Measurements from ENCODE around the gene ULK2.
"Not testable (repeated sequence)": the region's sequence is repeated elsewhere in the genome, so short reads cannot be mapped to it uniquely, and the experiment has no call there.

The ULK2 gene

GRCh38 chr17:19768046-19768782 lies 99.5 kb downstream of the ULK2 start:
- DNase-seq (ENCODE audit: low read depth in 3 of 3, low spot score in 1 of 3), result no peak

- peak; percentile 46 to 82 (median 54) for DNase-seq (ENCODE audit: low read depth in 3 of 3, low spot score in 1 of 3)
Measured at GRCh38 chr17:19766421-19767270, 101.1 kb downstream of the ULK2 start.

- DNase-seq (ENCODE audit: low read depth in 3 of 3, low spot score in 1 of 3), result no peak
Measured at GRCh38 chr17:19766016-19766415, 101.7 kb downstream of the ULK2 start.

- DNase-seq (ENCODE audit: low read depth in 3 of 3, low spot score in 1 of 3), result not testable (repeated sequence)
Measured at GRCh38 chr17:19763991-19764390, 103.7 kb downstream of the ULK2 start.

GRCh38 chr17:19763416-19763815 lies 104.3 kb downstream of the ULK2 start:
- DNase-seq (ENCODE audit: low read depth in 3 of 3, low spot score in 1 of 3), result no peak

- DNase-seq (ENCODE audit: low read depth in 3 of 3, low spot score in 1 of 3), result peak in 2 of 3 donors; percentile 33 to 40
Measured at GRCh38 chr17:19762515-19762961, 105.2 kb downstream of the ULK2 start.

GRCh38 chr17:19760746-19761145 lies 107.0 kb downstream of the ULK2 start:
- DNase-seq (ENCODE audit: low read depth in 3 of 3, low spot score in 1 of 3), result no peak

- DNase-seq (ENCODE audit: low read depth in 3 of 3, low spot score in 1 of 3), result no peak
Measured at GRCh38 chr17:19759568-19760549, 107.9 kb downstream of the ULK2 start.

- no peak for DNase-seq (ENCODE audit: low read depth in 3 of 3, low spot score in 1 of 3)
Measured at GRCh38 chr17:19757536-19758180, 110.1 kb downstream of the ULK2 start.

GRCh38 chr17:19756546-19756945 lies 111.2 kb downstream of the ULK2 start:
- no peak for DNase-seq (ENCODE audit: low read depth in 3 of 3, low spot score in 1 of 3)

- DNase-seq (ENCODE audit: low read depth in 3 of 3, low spot score in 1 of 3), result no peak
Measured at GRCh38 chr17:19755821-19756510, 111.8 kb downstream of the ULK2 start.

GRCh38 chr17:19755392-19755791 lies 112.3 kb downstream of the ULK2 start:
- no peak for DNase-seq (ENCODE audit: low read depth in 3 of 3, low spot score in 1 of 3)

- no peak for DNase-seq (ENCODE audit: low read depth in 3 of 3, low spot score in 1 of 3)
Measured at GRCh38 chr17:19753661-19754463, 113.9 kb downstream of the ULK2 start.

- no peak for DNase-seq (ENCODE audit: low read depth in 3 of 3, low spot score in 1 of 3)
Measured at GRCh38 chr17:19753051-19753509, 114.7 kb downstream of the ULK2 start.

GRCh38 chr17:19752216-19753050 lies 115.3 kb downstream of the ULK2 start:
- no peak for DNase-seq (ENCODE audit: low read depth in 3 of 3, low spot score in 1 of 3)

- DNase-seq (ENCODE audit: low read depth in 3 of 3, low spot score in 1 of 3), result no peak
Measured at GRCh38 chr17:19750835-19751234, 116.9 kb downstream of the ULK2 start.

GRCh38 chr17:19750020-19750572 lies 117.6 kb downstream of the ULK2 start:
- DNase-seq (ENCODE audit: low read depth in 3 of 3, low spot score in 1 of 3), result no peak

- no peak for DNase-seq (ENCODE audit: low read depth in 3 of 3, low spot score in 1 of 3)
Measured at GRCh38 chr17:19748807-19749193, 118.9 kb downstream of the ULK2 start.

All from stimulated activated CD4-positive, alpha-beta T cell treated with anti-CD3 and anti-CD28 coated beads, TNF-alpha, amount 100 ng/mL, for 1 hour (primary cell).